IPS-15b (cell line): ENCODE data around the gene NUP62CL.

Experiments used
- H3K27me3 ChIP-seq: one replicate; pipeline ENCODE4 v1.6.1; 2013; ENCODE audit warnings: low read length; ENCODE audit not compliant: control insufficient read depth, insufficient read depth
- H3K36me3 ChIP-seq: one replicate; pipeline ENCODE4 v1.6.1; 2013; ENCODE audit warnings: low read length; ENCODE audit not compliant: control insufficient read depth, insufficient read depth
- H3K4me1 ChIP-seq: one replicate; pipeline ENCODE4 v1.6.1; 2013; ENCODE audit warnings: mild to moderate bottlenecking, low read length; ENCODE audit not compliant: control insufficient read depth, insufficient read depth
- H3K4me3 ChIP-seq: one replicate; pipeline ENCODE4 v1.5.1; 2013; ENCODE audit warnings: low read depth, low read length
- H3K9ac ChIP-seq: one replicate; pipeline ENCODE4 v1.6.1; 2013; ENCODE audit warnings: low read depth, mild to moderate bottlenecking, low read length
- H3K9me3 ChIP-seq: one replicate; pipeline ENCODE4 v1.6.1; 2013; ENCODE audit warnings: mild to moderate bottlenecking, low read length; ENCODE audit not compliant: control insufficient read depth, insufficient read depth

Gene NUP62CL

DNA sequence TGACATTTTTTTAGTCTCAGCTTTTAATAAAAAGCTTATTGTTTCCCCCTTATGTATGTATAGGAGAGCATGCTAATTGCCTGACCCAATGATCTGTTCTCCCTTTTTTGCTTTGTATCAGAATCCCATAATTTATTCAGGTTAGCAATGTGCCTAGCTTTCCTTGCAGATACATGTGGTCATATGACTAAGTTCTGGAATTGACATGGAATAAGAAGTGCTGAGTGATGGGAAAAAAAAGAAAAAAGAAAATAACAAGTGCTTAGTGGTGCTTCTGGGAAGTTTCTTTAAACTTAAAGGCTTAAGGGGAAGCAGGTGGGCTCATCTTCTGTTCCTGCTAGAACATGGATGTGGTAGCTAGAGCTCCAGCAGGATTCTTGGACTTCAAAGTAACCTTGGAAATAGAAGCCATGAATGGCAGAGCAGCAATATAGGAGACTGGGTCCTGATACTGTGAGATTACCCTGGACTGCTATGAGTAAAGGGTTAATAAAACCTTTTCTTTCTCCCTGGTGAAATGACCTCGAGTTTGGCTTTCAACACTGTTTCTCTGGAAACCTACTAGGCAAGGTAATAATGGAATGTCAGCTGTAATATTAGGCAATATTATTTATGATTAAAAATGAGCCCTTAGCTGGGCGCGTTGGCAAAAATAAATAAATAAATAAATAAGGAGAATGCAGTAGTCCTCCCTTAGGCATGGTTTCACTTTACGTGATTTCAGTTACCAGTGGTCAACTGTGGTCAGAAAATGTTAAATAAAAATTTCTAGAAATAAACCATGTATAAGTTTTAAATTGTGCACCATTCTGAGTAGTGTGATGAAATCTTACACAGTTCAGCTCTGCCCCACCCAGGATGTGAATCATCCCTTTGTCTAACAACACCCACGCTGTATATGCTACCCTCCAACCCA, 70.9 kb downstream of the NUP62CL start:
- H3K27me3 ChIP-seq: no peaks in the 10 kb centered on the region
- no peaks in the 10 kb centered on the region for H3K36me3 ChIP-seq
- no peaks in the 10 kb centered on the region for H3K4me1 ChIP-seq
- H3K9ac ChIP-seq: no peak overlapping the region
- no peak overlapping the region for H3K4me3 ChIP-seq
- H3K9me3 ChIP-seq: no peaks in the 10 kb centered on the region

DNA sequence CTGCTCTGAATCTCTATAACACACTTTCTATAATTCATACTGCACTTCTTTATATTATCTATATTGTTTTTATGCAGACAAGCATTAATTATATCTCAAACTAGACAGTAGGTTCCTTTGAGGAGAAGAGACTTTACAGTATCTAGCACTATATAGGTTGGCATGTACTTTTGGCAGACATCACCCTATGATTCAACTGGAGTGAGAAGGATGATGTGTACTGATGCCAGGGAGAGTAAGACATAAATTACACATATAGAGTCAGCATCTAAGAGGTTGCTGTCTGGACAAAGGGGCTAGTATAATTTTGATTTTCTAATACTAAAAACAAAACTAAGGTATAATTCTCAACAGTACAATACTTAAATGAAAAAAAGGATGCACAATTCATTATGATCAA, 82.5 kb downstream of the NUP62CL start:
- no peaks in the 10 kb centered on the region for H3K4me1 ChIP-seq
- H3K4me3 ChIP-seq: no peak overlapping the region
- H3K36me3 ChIP-seq: no peaks in the 10 kb centered on the region
- no peaks in the 10 kb centered on the region for H3K27me3 ChIP-seq
- H3K9me3 ChIP-seq: no peaks in the 10 kb centered on the region
- H3K9ac ChIP-seq: no peak overlapping the region

DNA sequence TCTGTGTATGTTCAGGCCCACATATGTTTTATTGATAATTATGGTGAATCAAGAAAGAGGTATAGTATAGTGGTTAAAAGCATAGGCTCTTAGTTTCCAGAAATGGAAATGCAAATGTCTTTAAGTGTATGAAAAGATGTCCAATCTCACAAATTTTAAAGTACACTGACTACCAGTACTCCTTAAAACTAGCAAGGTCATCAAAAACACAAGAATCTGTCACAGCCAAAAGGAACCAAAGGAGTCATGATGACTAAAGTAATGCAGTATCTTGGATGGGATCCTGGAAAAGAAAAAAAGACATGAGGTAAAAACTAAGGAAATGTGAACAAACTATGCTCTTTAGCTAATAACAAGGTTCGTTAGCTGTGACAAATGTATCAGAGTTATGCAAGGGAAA, 87.0 kb downstream of the NUP62CL start:
- Histone ChIP-seq H3K36me3 (peaks cover 4% of the 10 kb centered on the region), H3K9ac (no peak overlapping the region), H3K27me3 (no peaks in the 10 kb centered on the region), H3K9me3 (no peaks in the 10 kb centered on the region), H3K4me3 (no peak overlapping the region), H3K4me1 (no peaks in the 10 kb centered on the region)

DNA sequence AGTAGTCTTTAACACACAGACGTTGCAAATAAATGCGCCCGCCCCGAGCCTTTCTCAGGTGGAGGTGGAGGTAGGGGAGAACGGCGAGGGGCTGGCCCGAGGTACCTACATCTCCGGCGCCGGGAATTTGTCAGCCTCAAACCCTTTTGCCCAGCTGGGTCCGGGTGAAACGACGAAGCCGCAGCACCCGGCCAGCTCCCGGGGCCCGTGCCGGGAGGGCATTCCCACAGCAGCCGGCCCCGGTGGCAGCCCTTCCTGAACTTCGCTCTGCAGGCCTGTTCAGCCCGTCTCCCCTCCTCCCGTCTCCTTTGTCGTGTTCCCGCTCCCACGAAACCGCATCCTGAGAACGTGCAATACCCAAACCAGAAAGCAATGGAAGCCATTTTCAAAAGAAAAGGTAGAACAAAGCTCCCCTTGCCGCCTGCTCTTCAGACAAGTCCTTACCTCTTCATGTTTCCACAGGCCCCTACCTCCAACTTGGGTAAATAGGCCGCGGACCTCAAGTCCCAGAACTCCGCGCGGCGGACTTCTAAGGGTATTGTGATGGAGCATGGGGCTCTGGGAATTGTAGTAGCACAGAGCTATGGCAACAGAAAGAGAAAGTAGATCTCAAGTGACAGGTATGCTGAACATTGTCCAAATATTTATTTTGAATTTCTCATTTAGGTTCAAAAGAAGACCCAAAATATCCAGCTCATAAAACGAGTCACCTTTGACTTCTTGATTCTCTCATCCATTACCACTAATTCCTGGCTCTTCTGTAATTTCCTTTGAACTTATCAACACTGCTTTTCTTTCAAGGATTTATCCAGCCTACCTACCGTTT, 87.7 kb downstream of the NUP62CL start, which contains the start of gene RBM41:
Gene RBM41, minus strand, starts transcription at position 501 of the 826 bp plus-strand sequence. Its CDS starts 49 bp downstream, at position 452.
- no peaks in the 10 kb centered on the region for H3K4me1 ChIP-seq
- no peaks in the 10 kb centered on the region for H3K9me3 ChIP-seq
- peak within 1 kb of the TSS; percentile 90 for H3K4me3 ChIP-seq
- H3K36me3 ChIP-seq: peaks cover 9% of the 10 kb centered on the region
- H3K27me3 ChIP-seq: no peaks in the 10 kb centered on the region
- H3K9ac ChIP-seq: peak within 1 kb of the TSS; percentile 95

- Histone ChIP-seq H3K9ac (peak overlapping the region; percentile 95), H3K4me1 (no peaks in the 10 kb centered on the region), H3K27me3 (no peaks in the 10 kb centered on the region), H3K36me3 (peaks cover 9% of the 10 kb centered on the region), H3K4me3 (peak overlapping the region; percentile 90), H3K9me3 (no peaks in the 10 kb centered on the region)
Measured at GRCh38 chrX:107117993-107118321, 88.3 kb downstream of the NUP62CL start.

- H3K9me3 ChIP-seq: no peaks in the 10 kb centered on the region
- H3K9ac ChIP-seq: no peak overlapping the region
- no peak overlapping the region for H3K4me3 ChIP-seq
- peaks cover 6% of the 10 kb centered on the region for H3K4me1 ChIP-seq
- peaks cover 3% of the 10 kb centered on the region for H3K36me3 ChIP-seq
- no peaks in the 10 kb centered on the region for H3K27me3 ChIP-seq
Measured at GRCh38 chrX:107107459-107107858, 98.8 kb downstream of the NUP62CL start.

- Histone ChIP-seq H3K27me3 (no peaks in the 10 kb centered on the region), H3K36me3 (no peaks in the 10 kb centered on the region), H3K9me3 (no peaks in the 10 kb centered on the region), H3K9ac (no peak overlapping the region), H3K4me1 (no peaks in the 10 kb centered on the region), H3K4me3 (no peak overlapping the region)
Measured at GRCh38 chrX:107102980-107103379, 103.3 kb downstream of the NUP62CL start.

DNA sequence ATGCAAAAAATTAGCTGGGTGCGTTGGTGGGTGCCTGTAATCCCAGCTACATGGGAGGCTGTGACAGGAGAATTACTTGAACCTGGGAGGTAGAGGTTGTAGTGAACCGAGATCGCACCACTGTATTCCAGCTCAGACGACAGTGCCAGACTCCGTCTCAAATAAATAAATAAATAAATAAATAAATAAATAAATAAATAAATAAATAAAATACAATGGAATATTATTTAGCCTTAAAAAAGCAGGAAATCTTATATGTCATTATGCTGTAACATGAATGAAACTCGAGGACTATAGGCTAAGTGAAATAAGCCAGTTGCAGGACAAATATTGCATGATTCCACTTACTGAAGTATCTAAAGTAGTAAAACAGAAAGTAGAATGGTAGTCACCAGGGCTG, 130.1 kb downstream of the NUP62CL start:
- no peaks in the 10 kb centered on the region for H3K9me3 ChIP-seq
- no peak overlapping the region for H3K9ac ChIP-seq
- H3K27me3 ChIP-seq: no peaks in the 10 kb centered on the region
- H3K36me3 ChIP-seq: no peaks in the 10 kb centered on the region
- no peaks in the 10 kb centered on the region for H3K4me1 ChIP-seq
- no peak overlapping the region for H3K4me3 ChIP-seq
